HG03442 (cell line): Measurements from ENCODE around the gene GMIP.

ENCODE experiments used
- ATAC-seq: cut with Tn5 transposase; IDR thresholded peaks from one replicate; pipeline ENCODE4 v1.9.1; 2021; ENCODE audit warnings: mild to moderate bottlenecking, moderate library complexity; ENCODE audit not compliant: unreplicated experiment

Gene GMIP

GRCh38 chr19:19636573-19637185 is 6.8 kb downstream of the GMIP start:
- no peak for ATAC-seq

GRCh38 chr19:19635313-19635702 is 8.1 kb downstream of the GMIP start:
- ATAC-seq, result no peak

GRCh38 chr19:19634516-19635312 is 8.7 kb downstream of the GMIP start:
- no peak for ATAC-seq

- ATAC-seq, result no peak
These were observed 9.5 kb downstream of the GMIP start for GRCh38 chr19:19633711-19634515.

- ATAC-seq, result no peak
These were observed 10.8 kb downstream of the GMIP start for GRCh38 chr19:19632661-19633060.

- ATAC-seq, result no peak
These were observed 12.1 kb downstream of the GMIP start for GRCh38 chr19:19631346-19631745.

GRCh38 chr19:19630426-19630825 is 13.0 kb downstream of the GMIP start:
- ATAC-seq, result no peak

GRCh38 chr19:19630062-19630414 is 13.4 kb downstream of the GMIP start:
- ATAC-seq, result no peak

- peak; percentile 11 for ATAC-seq
These were observed 14.8 kb downstream of the GMIP start for GRCh38 chr19:19628501-19629134.

- peak; percentile 60 for ATAC-seq
These were observed 15.6 kb downstream of the GMIP start, which contains the start of gene LPAR2 for GRCh38 chr19:19627621-19628500. Gene LPAR2, minus strand, starts transcription at chr19:19628220. Its CDS starts 945 bp downstream, at chr19:19627275.

GRCh38 chr19:19626516-19627472 is 16.7 kb downstream of the GMIP start:
- ATAC-seq, result no peak

GRCh38 chr19:19624032-19624570 is 19.4 kb downstream of the GMIP start:
- ATAC-seq, result no peak

- ATAC-seq, result no peak
These were observed 20.1 kb downstream of the GMIP start for GRCh38 chr19:19623383-19623782.

GRCh38 chr19:19619849-19620210 is 23.6 kb downstream of the GMIP start:
- ATAC-seq, result no peak

GRCh38 chr19:19619181-19619848 is 24.1 kb downstream of the GMIP start:
- ATAC-seq, result no peak

- peak; percentile 90 for ATAC-seq
These were observed 25.0 kb downstream of the GMIP start, which contains the start of gene PBX4 for GRCh38 chr19:19618219-19619051. Gene PBX4, minus strand, starts transcription at chr19:19618687. Its CDS starts 58 bp downstream, at chr19:19618629.

GRCh38 chr19:19615086-19615485 is 28.4 kb downstream of the GMIP start:
- no peak for ATAC-seq
